ENCODE data around the gene TLR5.

The TLR5 gene

GRCh38 chr1:223133306-223133823 lies 9.7 kb downstream of the TLR5 start:
- Histone ChIP-seq H3K9ac (ENCODE audit: low read depth, low read length) (no peak overlapping the region), H3K27me3 (ENCODE audit: insufficient read depth, low read length) (peaks cover 68% of the 10 kb centered on the region), H3K4me1 (ENCODE audit: insufficient read depth, low read length) (peaks cover 17% of the 10 kb centered on the region), H3K36me3 (ENCODE audit: insufficient read depth, low read depth, low read length) (no peaks in the 10 kb centered on the region), H3K9me3 (ENCODE audit: insufficient read depth, low read depth, low read length) (no peaks in the 10 kb centered on the region), H3K27ac (ENCODE audit: low read length) (no peak overlapping the region), H3K4me3 (ENCODE audit: low read length) (peak overlapping the region; percentile 70; the same call in 1 of the 2 replicates)

DNA sequence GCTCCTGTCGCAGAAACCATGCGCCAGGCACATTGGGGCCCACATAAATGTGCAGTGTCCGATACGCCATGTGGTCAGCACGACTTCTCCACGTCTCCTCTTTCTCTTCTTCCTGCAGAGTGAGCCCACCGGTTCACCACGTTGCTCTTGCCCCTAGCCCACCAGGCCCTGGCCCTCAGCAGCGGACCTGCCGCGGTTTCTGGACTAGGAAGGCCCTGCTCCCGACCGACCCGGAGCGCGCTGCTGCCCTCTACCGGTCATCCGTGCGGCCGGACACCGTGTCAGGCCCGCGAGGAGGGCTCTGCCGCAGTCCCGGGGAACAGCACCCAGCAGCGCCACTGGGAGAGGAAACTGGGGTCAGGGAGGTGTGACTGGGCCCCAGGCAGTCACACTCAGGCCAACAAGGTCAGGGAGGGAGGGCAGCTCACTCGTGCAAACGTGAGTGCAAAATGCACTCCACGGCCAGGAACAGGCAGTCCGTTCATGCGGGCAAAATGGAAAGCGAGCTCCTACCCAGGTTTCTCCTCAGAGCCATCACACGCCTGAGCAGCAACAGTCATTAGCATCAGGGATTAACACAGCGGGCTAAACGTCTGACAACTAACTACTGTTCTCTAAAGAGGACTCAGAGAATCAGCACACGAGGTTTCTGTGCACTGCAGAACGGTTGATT lies 13.7 kb downstream of the TLR5 start:
- Histone ChIP-seq H3K4me3 (ENCODE audit: low read length) (peak overlapping the region; percentile 59), H3K27me3 (ENCODE audit: insufficient read depth, low read length) (peaks cover 56% of the 10 kb centered on the region), H3K9ac (ENCODE audit: low read depth, low read length) (no peak overlapping the region), H3K27ac (ENCODE audit: low read length) (no peak overlapping the region), H3K9me3 (ENCODE audit: insufficient read depth, low read depth, low read length) (no peaks in the 10 kb centered on the region), H3K4me1 (ENCODE audit: insufficient read depth, low read length) (peaks cover 9% of the 10 kb centered on the region; the same call in 1 of the 2 replicates), H3K36me3 (ENCODE audit: insufficient read depth, low read depth, low read length) (no peaks in the 10 kb centered on the region)

DNA sequence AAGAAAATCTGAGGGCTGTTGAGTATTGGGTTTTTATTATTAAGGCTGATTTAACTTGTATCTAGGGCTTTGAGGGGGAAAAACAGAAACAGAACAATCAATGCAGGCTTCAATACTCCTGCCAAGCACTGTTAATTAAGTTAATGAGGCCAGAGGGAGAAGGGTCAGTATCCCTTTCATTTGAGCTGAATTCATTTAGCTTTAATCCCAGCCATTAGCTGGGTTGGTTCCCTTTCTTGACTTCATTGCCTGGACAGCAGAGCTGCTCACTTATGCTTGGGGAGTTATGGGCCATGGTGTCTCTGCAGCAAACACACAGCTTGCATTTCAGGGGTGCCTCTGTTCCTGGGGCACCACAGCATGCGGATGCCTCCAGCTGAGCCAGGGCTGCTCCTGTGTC lies 16.3 kb downstream of the TLR5 start:
- Histone ChIP-seq H3K27ac (ENCODE audit: low read length) (no peak overlapping the region), H3K27me3 (ENCODE audit: insufficient read depth, low read length) (peaks cover 48% of the 10 kb centered on the region), H3K36me3 (ENCODE audit: insufficient read depth, low read depth, low read length) (no peaks in the 10 kb centered on the region), H3K9ac (ENCODE audit: low read depth, low read length) (no peak overlapping the region), H3K9me3 (ENCODE audit: insufficient read depth, low read depth, low read length) (no peaks in the 10 kb centered on the region), H3K4me3 (ENCODE audit: low read length) (no peak overlapping the region), H3K4me1 (ENCODE audit: insufficient read depth, low read length) (peaks cover 6% of the 10 kb centered on the region; the same call in 1 of the 2 replicates)

DNA sequence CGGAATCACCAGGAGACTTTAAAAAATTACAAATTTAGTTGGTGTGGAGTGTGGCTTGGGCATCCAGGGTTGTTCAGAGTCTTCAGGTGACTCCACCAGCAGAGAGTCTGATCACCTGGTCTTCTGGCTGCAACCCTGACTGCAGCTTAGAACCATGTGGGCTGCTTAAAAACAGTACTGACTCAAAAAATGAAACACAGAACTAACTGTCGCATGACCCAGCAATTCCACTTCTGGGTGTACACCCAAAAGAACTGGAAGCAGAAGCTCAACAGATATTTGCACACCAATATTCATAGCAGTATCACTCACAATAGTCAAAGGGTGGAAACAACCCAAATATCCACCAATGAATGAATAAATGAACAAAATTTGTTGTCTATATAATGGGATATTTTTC lies 17.3 kb downstream of the TLR5 start:
- H3K27ac ChIP-seq (ENCODE audit: low read length), result no peak overlapping the region
- no peak overlapping the region for H3K9ac ChIP-seq (ENCODE audit: low read depth, low read length)
- H3K4me3 ChIP-seq (ENCODE audit: low read length), result no peak overlapping the region
- H3K9me3 ChIP-seq (ENCODE audit: insufficient read depth, low read depth, low read length), result no peaks in the 10 kb centered on the region
- peaks cover 39% of the 10 kb centered on the region for H3K27me3 ChIP-seq (ENCODE audit: insufficient read depth, low read length)
- peaks cover 6% of the 10 kb centered on the region; the same call in 1 of the 2 replicates for H3K4me1 ChIP-seq (ENCODE audit: insufficient read depth, low read length)
- no peaks in the 10 kb centered on the region for H3K36me3 ChIP-seq (ENCODE audit: insufficient read depth, low read depth, low read length)

- Histone ChIP-seq H3K27ac (ENCODE audit: low read length) (no peak overlapping the region), H3K27me3 (ENCODE audit: insufficient read depth, low read length) (peaks cover 14% of the 10 kb centered on the region), H3K9ac (ENCODE audit: low read depth, low read length) (no peak overlapping the region), H3K36me3 (ENCODE audit: insufficient read depth, low read depth, low read length) (no peaks in the 10 kb centered on the region), H3K4me1 (ENCODE audit: insufficient read depth, low read length) (peaks cover 14% of the 10 kb centered on the region; the same call in 1 of the 2 replicates), H3K9me3 (ENCODE audit: insufficient read depth, low read depth, low read length) (no peaks in the 10 kb centered on the region), H3K4me3 (ENCODE audit: low read length) (no peak overlapping the region)
Observed at GRCh38 chr1:223123011-223123610, 19.9 kb downstream of the TLR5 start.

- Histone ChIP-seq H3K4me3 (ENCODE audit: low read length) (no peak overlapping the region), H3K27ac (ENCODE audit: low read length) (no peak overlapping the region), H3K36me3 (ENCODE audit: insufficient read depth, low read depth, low read length) (no peaks in the 10 kb centered on the region), H3K9ac (ENCODE audit: low read depth, low read length) (no peak overlapping the region), H3K27me3 (ENCODE audit: insufficient read depth, low read length) (peaks cover 8% of the 10 kb centered on the region), H3K4me1 (ENCODE audit: insufficient read depth, low read length) (peaks cover 14% of the 10 kb centered on the region; the same call in 1 of the 2 replicates), H3K9me3 (ENCODE audit: insufficient read depth, low read depth, low read length) (no peaks in the 10 kb centered on the region)
Observed at GRCh38 chr1:223118418-223118817, 24.6 kb downstream of the TLR5 start.

DNA sequence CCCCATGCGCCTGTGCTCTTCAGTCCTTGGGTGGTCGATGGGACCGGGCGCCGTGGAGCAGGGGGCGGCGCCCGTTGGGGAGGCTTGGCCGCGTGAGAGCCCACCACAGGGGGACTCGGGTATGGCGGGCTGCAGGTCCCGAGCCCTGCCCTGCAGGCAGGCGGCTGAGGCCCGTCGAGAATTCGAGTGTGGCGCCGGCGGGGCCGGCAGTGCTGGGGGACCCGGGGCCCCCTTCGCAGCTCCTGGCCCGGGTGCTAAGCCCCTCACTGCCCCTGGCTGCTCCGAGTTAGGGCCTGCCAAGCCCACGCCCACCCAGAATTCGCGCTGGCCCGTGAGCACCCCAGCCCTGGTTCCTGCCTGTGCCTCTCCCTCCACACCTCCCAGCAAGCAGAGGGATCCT lies 26.1 kb downstream of the TLR5 start:
- H3K4me1 ChIP-seq (ENCODE audit: insufficient read depth, low read length), result peaks cover 14% of the 10 kb centered on the region; the same call in 1 of the 2 replicates
- no peaks in the 10 kb centered on the region for H3K9me3 ChIP-seq (ENCODE audit: insufficient read depth, low read depth, low read length)
- H3K9ac ChIP-seq (ENCODE audit: low read depth, low read length), result no peak overlapping the region
- no peak overlapping the region for H3K4me3 ChIP-seq (ENCODE audit: low read length)
- H3K36me3 ChIP-seq (ENCODE audit: insufficient read depth, low read depth, low read length), result no peaks in the 10 kb centered on the region
- H3K27me3 ChIP-seq (ENCODE audit: insufficient read depth, low read length), result no peaks in the 10 kb centered on the region
- H3K27ac ChIP-seq (ENCODE audit: low read length), result no peak overlapping the region

DNA sequence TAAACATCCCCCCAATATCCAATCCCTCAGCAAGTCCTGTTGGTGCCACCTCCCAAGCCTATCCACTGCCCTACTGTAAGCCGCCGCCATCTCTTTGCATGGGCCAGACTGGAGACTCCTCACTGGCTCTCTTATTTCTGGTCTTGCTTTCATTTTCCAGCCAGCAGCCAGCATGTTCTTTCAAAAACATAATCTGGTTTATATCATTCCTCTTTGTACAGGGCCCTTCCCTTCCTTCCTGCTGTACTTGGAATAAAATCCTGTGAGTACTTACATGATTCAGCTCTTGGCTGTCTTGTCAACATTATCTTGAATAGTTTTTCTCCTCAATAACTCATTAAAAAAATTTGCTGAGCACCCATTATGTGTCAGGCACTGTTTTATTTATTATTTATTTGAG lies 28.2 kb downstream of the TLR5 start:
- H3K27ac ChIP-seq (ENCODE audit: low read length), result no peak overlapping the region
- no peaks in the 10 kb centered on the region for H3K27me3 ChIP-seq (ENCODE audit: insufficient read depth, low read length)
- peaks cover 7% of the 10 kb centered on the region; the same call in 1 of the 2 replicates for H3K4me1 ChIP-seq (ENCODE audit: insufficient read depth, low read length)
- no peaks in the 10 kb centered on the region for H3K9me3 ChIP-seq (ENCODE audit: insufficient read depth, low read depth, low read length)
- no peak overlapping the region for H3K9ac ChIP-seq (ENCODE audit: low read depth, low read length)
- H3K4me3 ChIP-seq (ENCODE audit: low read length), result no peak overlapping the region
- H3K36me3 ChIP-seq (ENCODE audit: insufficient read depth, low read depth, low read length), result no peaks in the 10 kb centered on the region

GRCh38 chr1:223110952-223111351 lies 32.1 kb downstream of the TLR5 start:
- Histone ChIP-seq H3K36me3 (ENCODE audit: insufficient read depth, low read depth, low read length) (no peaks in the 10 kb centered on the region), H3K4me1 (ENCODE audit: insufficient read depth, low read length) (no peaks in the 10 kb centered on the region), H3K27me3 (ENCODE audit: insufficient read depth, low read length) (no peaks in the 10 kb centered on the region)

DNA sequence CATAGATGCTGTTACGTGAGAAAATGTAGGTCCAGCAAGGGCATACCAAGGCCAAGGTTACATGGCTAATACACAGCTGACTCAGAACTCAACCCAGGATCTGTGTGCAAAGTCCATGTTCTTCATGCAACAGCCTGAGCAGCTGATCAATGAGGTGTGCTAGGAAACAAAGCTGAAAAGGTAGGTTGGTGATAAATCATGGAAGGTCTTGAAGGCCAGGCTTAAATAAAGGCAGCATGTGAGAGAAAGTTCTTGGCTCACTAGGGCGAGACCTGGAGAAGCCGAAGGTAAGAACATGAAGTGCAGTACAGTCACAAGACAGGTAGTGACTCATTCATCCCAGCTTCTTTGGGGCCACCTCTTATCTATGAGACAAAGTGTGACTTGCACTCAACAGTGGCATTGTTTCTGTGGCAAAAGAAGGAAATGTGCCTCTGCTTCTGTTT lies 33.4 kb downstream of the TLR5 start:
- Histone ChIP-seq H3K9ac (ENCODE audit: low read depth, low read length) (no peak overlapping the region), H3K9me3 (ENCODE audit: insufficient read depth, low read depth, low read length) (no peaks in the 10 kb centered on the region), H3K4me1 (ENCODE audit: insufficient read depth, low read length) (no peaks in the 10 kb centered on the region), H3K36me3 (ENCODE audit: insufficient read depth, low read depth, low read length) (no peaks in the 10 kb centered on the region), H3K4me3 (ENCODE audit: low read length) (no peak overlapping the region), H3K27me3 (ENCODE audit: insufficient read depth, low read length) (no peaks in the 10 kb centered on the region), H3K27ac (ENCODE audit: low read length) (no peak overlapping the region)

More at GRCh38 chr1:223110952-223111351, 32.1 kb downstream of the TLR5 start:
- no peak overlapping the region for H3K27ac ChIP-seq (ENCODE audit: low read length)
- no peak overlapping the region for H3K9ac ChIP-seq (ENCODE audit: low read depth, low read length)
- H3K4me3 ChIP-seq (ENCODE audit: low read length), result no peak overlapping the region
- H3K9me3 ChIP-seq (ENCODE audit: insufficient read depth, low read depth, low read length), result no peaks in the 10 kb centered on the region

DNA sequence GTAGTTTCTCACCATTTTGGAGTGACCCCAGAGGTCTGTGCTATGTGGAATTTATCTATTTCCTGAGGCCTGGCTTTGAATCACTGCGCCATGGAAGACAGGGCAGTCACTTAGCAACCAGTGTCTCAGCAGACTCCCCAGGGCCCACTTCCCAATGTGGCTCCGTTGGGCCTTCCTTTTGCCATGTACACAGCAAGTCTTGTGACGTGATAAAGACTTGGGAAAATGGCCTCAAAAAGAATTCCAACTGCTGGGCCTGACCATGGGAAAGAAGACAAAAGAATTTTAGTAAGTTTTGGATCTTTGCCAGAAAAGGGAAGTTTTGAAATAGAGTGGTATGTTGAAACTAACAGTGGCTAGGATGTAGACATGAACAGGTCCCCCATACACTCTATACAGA lies 36.2 kb downstream of the TLR5 start:
- Histone ChIP-seq H3K4me3 (ENCODE audit: low read length) (no peak overlapping the region), H3K4me1 (ENCODE audit: insufficient read depth, low read length) (no peaks in the 10 kb centered on the region), H3K9ac (ENCODE audit: low read depth, low read length) (no peak overlapping the region), H3K9me3 (ENCODE audit: insufficient read depth, low read depth, low read length) (no peaks in the 10 kb centered on the region), H3K27ac (ENCODE audit: low read length) (no peak overlapping the region), H3K27me3 (ENCODE audit: insufficient read depth, low read length) (no peaks in the 10 kb centered on the region), H3K36me3 (ENCODE audit: insufficient read depth, low read depth, low read length) (no peaks in the 10 kb centered on the region)

DNA sequence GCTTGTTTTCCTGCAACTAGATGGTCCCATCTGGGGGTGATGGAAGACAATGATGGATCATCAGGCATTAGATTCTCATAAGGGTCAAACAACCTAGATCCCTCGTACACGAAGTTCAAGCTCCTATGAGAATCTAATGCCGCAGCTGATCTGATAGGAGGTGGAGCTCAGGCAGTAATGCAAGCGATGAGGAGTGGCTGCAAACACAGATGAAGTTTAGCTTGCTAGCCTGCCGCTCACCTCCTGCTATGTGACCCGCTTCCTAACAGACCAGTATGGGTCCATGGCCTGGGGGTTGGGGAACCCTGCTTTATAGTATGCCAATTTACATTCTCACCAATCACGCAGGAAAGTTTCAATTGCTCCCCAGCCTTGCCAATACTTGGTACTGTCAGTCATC lies 37.5 kb downstream of the TLR5 start:
- H3K36me3 ChIP-seq (ENCODE audit: insufficient read depth, low read depth, low read length), result no peaks in the 10 kb centered on the region
- no peak overlapping the region for H3K4me3 ChIP-seq (ENCODE audit: low read length)
- H3K27ac ChIP-seq (ENCODE audit: low read length), result no peak overlapping the region
- H3K4me1 ChIP-seq (ENCODE audit: insufficient read depth, low read length), result no peaks in the 10 kb centered on the region
- H3K9ac ChIP-seq (ENCODE audit: low read depth, low read length), result no peak overlapping the region
- H3K9me3 ChIP-seq (ENCODE audit: insufficient read depth, low read depth, low read length), result no peaks in the 10 kb centered on the region; the same call in 1 of the 2 replicates
- H3K27me3 ChIP-seq (ENCODE audit: insufficient read depth, low read length), result no peaks in the 10 kb centered on the region

Measured in iPS-20b (cell line).